Panc1 (cell line): Measurements from ENCODE around the gene TMC7. TPM values are rescaled to one million over a fixed set of nuclear protein-coding genes. Genes with fewer than 3 reads are reported as not detected.

Experiments
- ATAC-seq: fragments of 200-7000 bp; cut with Tn5 transposase; 2 replicates; pipeline ENCODE4 v1.9.1; 2020; ENCODE audit warnings: mild to moderate bottlenecking, moderate library complexity
- BruUV-seq: library from RNA; stranded (reverse); fragments of 400-500 nt; replicated peaks from 2 replicates; lab custom pipeline; 2021; lab: Mats Ljungman, UMichigan
- CTCF ChIA-PET: fragments of 300-600 bp; sonication (Branson Sonifier 250); formaldehyde crosslinking; loops from one replicate; lab custom pipeline; 2022; ENCODE audit warnings: antibody characterized with exemption; lab: Charles Lee
- POLR2A ChIA-PET: fragments of 300-600 bp; sonication (Branson Sonifier 250); formaldehyde crosslinking; loops from one replicate; lab custom pipeline; 2022; ENCODE audit warnings: antibody characterized with exemption; lab: Charles Lee
- DNase-seq: peaks from one replicate; pipeline ENCODE4 v3.0.0-alpha.2; 2010; ENCODE audit warnings: low read depth, low spot score
- H3K27ac ChIP-seq: 2 replicates; pipeline ENCODE4 v1.5.1; 2011; ENCODE audit warnings: mild to moderate bottlenecking, low read length, inconsistent platforms
- H3K27me3 ChIP-seq: fragments of 200-500 bp; sonication (Bioruptor generic); 2 replicates; pipeline ENCODE4 v1.6.0; 2014; ENCODE audit warnings: low read length, inconsistent platforms; ENCODE audit not compliant: control insufficient read depth, insufficient read depth
- H3K36me3 ChIP-seq: fragments of 200-500 bp; sonication (Bioruptor generic); 2 replicates; pipeline ENCODE4 v1.5.1; 2014; ENCODE audit warnings: inconsistent platforms, mild to moderate bottlenecking, low read length, moderate library complexity; ENCODE audit not compliant: control insufficient read depth, insufficient read depth
- H3K4me1 ChIP-seq: 2 replicates; pipeline ENCODE4 v1.5.1; 2011; ENCODE audit warnings: inconsistent platforms, mild to moderate bottlenecking, low read length, moderate library complexity; ENCODE audit not compliant: control insufficient read depth, insufficient read depth
- H3K4me3 ChIP-seq, 2 experiments: 2 replicates each; pipeline ENCODE4 v1.5.1; 2011 to 2012; ENCODE audit warnings: low read depth in 2 of 2, low read length in 2 of 2, mild to moderate bottlenecking in 2 of 2, inconsistent platforms in 1 of 2, moderate library complexity in 1 of 2
- H3K9me3 ChIP-seq: fragments of 200-500 bp; sonication (Bioruptor generic); 2 replicates; pipeline ENCODE4 v1.5.1; 2014; ENCODE audit warnings: low read depth, mild to moderate bottlenecking, inconsistent platforms, low read length, moderate library complexity; ENCODE audit not compliant: control insufficient read depth, insufficient read depth
- POLR2AphosphoS5 ChIP-seq: IDR thresholded peaks from 2 replicates; pipeline ENCODE4 v1.6.1; 2012; ENCODE audit warnings: mild to moderate bottlenecking, low read depth, low read length, moderate library complexity
- SIN3A ChIP-seq: IDR thresholded peaks from 2 replicates; pipeline ENCODE4 v1.6.1; 2012; ENCODE audit warnings: low read depth, mild to moderate bottlenecking, low read length, moderate library complexity, borderline replicate concordance; ENCODE audit not compliant: insufficient read depth
- TCF7L2 ChIP-seq: IDR thresholded peaks from 2 replicates; pipeline ENCODE4 v1.6.1; 2011; ENCODE audit warnings: mild to moderate bottlenecking, low read depth, low read length, inconsistent platforms
- in situ Hi-C: cut with HindIII; loops from 2 replicates; pipeline ENCODE4 v1.10.0; 2016; ENCODE audit warnings: low sequenced_read_pairs, low pct_unique_long_range_greater_than_20kb
- intact Hi-C: fragments of 100-400 bp; cut with micrococcal nuclease; formaldehyde crosslinking; loops from one replicate; pipeline ENCODE4 v1.10.0; 2022; ENCODE audit not compliant: unreplicated experiment
- total RNA-seq: library from RNA; stranded (reverse); gene quantifications from one replicate; pipeline ENCODE4 v1.2.1, GENCODE V29; 2021; ENCODE audit not compliant: unreplicated experiment
- TF ChIP-seq, protein P1 (sequence below), 2 experiments: IDR thresholded peaks; 2 replicates each; pipeline ENCODE4 v1.6.1; 2011 to 2012; ENCODE audit warnings: low read depth in 2 of 2, control low read depth in 1 of 2, low read length in 1 of 2, mild to moderate bottlenecking in 1 of 2, moderate library complexity in 1 of 2; ENCODE audit not compliant: insufficient read depth in 1 of 2
- TF ChIP-seq, protein P2 (sequence below): fragments of 450-650 bp; IDR thresholded peaks from 2 replicates; pipeline ENCODE4 v1.5.1; 2017; ENCODE audit warnings: mild to moderate bottlenecking

TMC7 gene
- total RNA-seq, 1 experiment from 2014 or later: 5.1 TPM

DNA sequence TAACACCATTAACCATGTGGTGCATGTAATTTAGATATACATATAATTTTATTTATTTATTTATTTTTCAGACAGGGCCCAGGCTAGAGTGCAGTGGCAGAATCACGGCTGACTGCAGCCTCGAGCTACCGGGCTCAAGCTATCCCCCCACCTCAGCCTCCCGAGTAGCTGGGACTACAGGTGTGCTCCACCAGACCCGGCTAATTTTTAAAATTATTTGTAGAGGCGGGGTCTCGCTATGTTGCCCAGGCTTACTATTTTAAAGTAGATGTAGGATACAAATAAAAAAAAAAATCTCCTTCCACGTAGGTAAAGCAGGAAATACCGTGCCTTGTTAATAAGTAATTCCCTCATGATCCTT, 83.2 kb downstream of the TMC7 start:
- Histone ChIP-seq H3K4me1 (peaks cover 3% of the 10 kb centered on the region; the same call in 1 of the 2 replicates), H3K4me3 (peak overlapping the region; percentile 79 to 93), H3K27ac (peak overlapping the region; percentile 95), H3K9me3 (no peaks in the 10 kb centered on the region), H3K36me3 (no peaks in the 10 kb centered on the region), H3K27me3 (no peaks in the 10 kb centered on the region)
- CTCF ChIA-PET: interaction anchor here (0.7 to 1.2 kb wide), 3 partner anchors 72 to 489 kb away, joined by 3 to 6 read pairs (median 5); partner anchors contain the start of gene VPS35L
- no peak for DNase-seq
- no TSS peak for BruUV-seq
- intact Hi-C loops: no loop called here
- no peak for ATAC-seq
- no peak for TF ChIP-seq TCF7L2
- TF ChIP-seq, protein P1, sequence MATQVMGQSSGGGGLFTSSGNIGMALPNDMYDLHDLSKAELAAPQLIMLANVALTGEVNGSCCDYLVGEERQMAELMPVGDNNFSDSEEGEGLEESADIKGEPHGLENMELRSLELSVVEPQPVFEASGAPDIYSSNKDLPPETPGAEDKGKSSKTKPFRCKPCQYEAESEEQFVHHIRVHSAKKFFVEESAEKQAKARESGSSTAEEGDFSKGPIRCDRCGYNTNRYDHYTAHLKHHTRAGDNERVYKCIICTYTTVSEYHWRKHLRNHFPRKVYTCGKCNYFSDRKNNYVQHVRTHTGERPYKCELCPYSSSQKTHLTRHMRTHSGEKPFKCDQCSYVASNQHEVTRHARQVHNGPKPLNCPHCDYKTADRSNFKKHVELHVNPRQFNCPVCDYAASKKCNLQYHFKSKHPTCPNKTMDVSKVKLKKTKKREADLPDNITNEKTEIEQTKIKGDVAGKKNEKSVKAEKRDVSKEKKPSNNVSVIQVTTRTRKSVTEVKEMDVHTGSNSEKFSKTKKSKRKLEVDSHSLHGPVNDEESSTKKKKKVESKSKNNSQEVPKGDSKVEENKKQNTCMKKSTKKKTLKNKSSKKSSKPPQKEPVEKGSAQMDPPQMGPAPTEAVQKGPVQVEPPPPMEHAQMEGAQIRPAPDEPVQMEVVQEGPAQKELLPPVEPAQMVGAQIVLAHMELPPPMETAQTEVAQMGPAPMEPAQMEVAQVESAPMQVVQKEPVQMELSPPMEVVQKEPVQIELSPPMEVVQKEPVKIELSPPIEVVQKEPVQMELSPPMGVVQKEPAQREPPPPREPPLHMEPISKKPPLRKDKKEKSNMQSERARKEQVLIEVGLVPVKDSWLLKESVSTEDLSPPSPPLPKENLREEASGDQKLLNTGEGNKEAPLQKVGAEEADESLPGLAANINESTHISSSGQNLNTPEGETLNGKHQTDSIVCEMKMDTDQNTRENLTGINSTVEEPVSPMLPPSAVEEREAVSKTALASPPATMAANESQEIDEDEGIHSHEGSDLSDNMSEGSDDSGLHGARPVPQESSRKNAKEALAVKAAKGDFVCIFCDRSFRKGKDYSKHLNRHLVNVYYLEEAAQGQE (IDR thresholded peaks at IDR 0.05; ENCODE audit: insufficient read depth in 1 of 2, low read depth in 2 of 2, low read length in 1 of 2): no peak
- in situ Hi-C loops: no loop called here
- POLR2A ChIA-PET: interaction anchor here (0.6 to 0.8 kb wide), 3 partner anchors 9 to 84 kb away, joined by 3 to 4 read pairs (median 3); no protein-coding TSS in a partner anchor

DNA sequence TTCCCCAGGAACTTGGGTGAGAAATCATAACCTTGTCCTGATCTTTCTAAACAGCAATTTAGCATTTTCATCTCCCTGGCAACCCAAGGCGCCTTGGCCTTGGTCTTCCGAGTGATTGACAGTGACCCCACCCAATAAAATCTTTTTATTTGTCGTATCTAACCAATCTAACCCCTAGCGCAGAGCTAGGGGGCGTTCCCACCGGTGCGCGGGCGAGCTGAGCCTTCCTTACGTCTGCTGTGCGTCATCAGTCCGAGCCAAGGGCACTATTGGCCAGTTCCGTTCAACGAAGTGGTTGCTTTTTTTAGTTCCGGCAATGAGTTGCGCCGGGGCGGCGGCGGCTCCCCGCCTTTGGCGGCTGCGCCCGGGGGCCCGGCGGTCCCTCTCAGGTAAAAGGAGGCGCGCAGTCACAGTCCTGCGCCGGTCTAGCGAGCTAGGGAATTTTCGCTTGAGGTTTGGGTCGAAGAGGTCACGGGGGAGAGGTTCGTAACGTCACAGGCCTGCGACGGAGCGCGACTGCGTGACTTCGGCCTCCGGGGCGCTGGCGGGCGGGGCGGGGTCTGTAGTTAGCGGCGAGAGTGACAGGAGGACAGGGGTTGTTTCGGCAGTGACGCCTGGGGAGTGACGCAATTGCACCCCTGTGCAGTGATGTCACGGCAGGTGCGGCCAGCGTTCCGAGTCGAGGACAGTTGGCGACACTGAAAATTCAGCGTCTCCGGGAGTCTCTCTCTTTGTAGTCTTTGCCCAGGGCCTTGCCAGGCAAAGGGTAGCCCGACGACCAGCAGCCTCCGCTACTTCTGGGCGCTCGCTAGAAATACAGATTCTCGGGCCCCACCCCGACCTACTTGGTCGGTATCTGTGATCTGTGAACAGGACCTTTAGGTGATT, 83.9 kb downstream of the TMC7 start, which contains the start of gene COQ7:
Gene COQ7 (plus strand): TSS at position 266 of the 888 bp plus-strand sequence. CDS start 51 bp downstream, at position 317.
- no peaks in the 10 kb centered on the region for H3K36me3 ChIP-seq
- BruUV-seq: TSS peak; percentile 87
- intact Hi-C loops (no loop called here), in situ Hi-C loops (no loop called here)
- no peaks in the 10 kb centered on the region for H3K27me3 ChIP-seq
- H3K27ac ChIP-seq: peak within 1 kb of the TSS; percentile 95
- H3K4me1 ChIP-seq: peaks cover 3% of the 10 kb centered on the region; the same call in 1 of the 2 replicates
- ChIA-PET POLR2A (interaction anchor here (0.5 to 0.8 kb wide), 6 partner anchors 10 to 323 kb away, joined by 3 to 13 read pairs (median 4); no protein-coding TSS in a partner anchor), CTCF (interaction anchor here (0.7 to 1.2 kb wide), 3 partner anchors 72 to 488 kb away, joined by 3 to 6 read pairs (median 5); partner anchors contain the start of gene VPS35L)
- peak within 1 kb of the TSS; percentile 79 to 93 for H3K4me3 ChIP-seq
- DNase-seq (peak; percentile 99), ATAC-seq (peak; percentile 97)
- no peaks in the 10 kb centered on the region for H3K9me3 ChIP-seq
- TF ChIP-seq POLR2AphosphoS5: peak; percentile 73
- TF ChIP-seq TCF7L2: peak; percentile 90
- TF ChIP-seq, protein P2, sequence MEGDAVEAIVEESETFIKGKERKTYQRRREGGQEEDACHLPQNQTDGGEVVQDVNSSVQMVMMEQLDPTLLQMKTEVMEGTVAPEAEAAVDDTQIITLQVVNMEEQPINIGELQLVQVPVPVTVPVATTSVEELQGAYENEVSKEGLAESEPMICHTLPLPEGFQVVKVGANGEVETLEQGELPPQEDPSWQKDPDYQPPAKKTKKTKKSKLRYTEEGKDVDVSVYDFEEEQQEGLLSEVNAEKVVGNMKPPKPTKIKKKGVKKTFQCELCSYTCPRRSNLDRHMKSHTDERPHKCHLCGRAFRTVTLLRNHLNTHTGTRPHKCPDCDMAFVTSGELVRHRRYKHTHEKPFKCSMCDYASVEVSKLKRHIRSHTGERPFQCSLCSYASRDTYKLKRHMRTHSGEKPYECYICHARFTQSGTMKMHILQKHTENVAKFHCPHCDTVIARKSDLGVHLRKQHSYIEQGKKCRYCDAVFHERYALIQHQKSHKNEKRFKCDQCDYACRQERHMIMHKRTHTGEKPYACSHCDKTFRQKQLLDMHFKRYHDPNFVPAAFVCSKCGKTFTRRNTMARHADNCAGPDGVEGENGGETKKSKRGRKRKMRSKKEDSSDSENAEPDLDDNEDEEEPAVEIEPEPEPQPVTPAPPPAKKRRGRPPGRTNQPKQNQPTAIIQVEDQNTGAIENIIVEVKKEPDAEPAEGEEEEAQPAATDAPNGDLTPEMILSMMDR: no peak
- TF ChIP-seq, protein P1 (IDR thresholded peaks at IDR 0.05; ENCODE audit: insufficient read depth in 1 of 2, low read depth in 2 of 2, low read length in 1 of 2): 0 out of 4 replicates have a peak, but pooled peaks of 1 of the 2 experiments have one; percentile 5
- 0 out of 2 replicates have a peak, but pooled peaks have one; percentile 18 for TF ChIP-seq SIN3A
